Astrocyte of the hippocampus (primary cell): ENCODE measurements around the gene CDYL.
A peak's percentile ranks its signal among the peaks of the same experiment; 100 is the strongest.
"Not testable (repeated sequence)": the region's sequence is repeated elsewhere in the genome, so short reads cannot be mapped to it uniquely, and the experiment has no call there.

ENCODE experiments used
- DNase-seq: peaks from one replicate; pipeline ENCODE4 v3.0.0; 2011; ENCODE audit warnings: low read depth, low spot score

CDYL gene

DNA sequence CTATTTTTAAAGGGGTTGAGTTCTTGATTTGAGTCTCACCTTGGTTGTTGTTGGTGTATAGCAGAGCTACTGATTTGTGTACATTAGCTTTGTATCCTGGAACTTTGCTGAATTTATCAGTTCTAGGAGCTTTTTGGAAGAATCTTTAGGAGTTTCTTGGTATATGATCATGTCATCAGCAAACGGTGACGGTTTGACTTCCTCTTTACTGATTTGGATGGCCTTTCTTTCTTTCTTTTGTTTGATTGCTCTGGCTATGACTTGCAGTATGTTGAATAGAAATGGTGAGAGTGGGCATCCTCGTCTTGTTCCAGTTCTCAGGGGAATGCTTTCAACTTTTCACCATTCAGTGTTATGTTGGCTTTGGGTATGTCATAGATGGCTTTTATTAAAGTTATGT is 64.0 kb downstream of the CDYL start:
- DNase-seq: no peak

DNA sequence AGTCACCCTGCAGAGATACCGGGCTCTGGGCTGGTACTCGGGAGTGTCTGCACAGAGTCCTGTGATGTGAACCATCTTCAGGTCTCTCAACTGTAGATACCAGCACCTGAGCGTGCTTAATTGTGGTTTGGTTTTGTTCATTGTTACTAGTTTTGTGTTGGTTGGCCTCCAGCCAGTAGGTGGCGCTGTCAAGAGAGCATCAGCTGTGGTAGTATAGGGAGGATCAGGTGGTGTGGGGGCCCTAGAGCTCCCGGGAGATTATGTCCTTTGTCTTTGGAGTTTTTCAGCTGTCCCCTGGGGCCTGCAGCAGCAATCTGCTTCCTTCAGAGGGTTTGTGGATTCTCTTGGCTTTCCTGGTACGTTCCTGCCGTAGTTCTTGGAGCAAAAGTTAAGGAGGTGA is 67.9 kb downstream of the CDYL start:
- DNase-seq: no peak

DNA sequence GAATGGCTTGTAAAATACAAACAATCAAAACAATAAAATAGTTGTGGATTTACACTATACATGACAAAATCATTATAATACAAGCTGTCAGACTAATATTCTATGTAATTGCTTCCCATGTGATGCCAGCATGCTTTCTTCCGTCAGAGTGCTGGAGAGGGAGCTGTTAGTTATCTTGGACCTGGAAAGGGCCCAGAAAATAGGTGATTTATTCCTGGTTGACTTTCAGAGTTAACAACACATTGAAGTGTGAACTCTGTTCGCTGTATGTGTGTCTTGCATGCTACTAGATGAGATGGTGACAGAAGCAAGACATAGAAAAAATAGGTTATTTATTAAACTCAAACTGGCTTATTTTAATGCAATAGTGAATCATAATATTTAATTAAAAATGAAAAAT is 70.2 kb downstream of the CDYL start:
- DNase-seq: no peak

DNA sequence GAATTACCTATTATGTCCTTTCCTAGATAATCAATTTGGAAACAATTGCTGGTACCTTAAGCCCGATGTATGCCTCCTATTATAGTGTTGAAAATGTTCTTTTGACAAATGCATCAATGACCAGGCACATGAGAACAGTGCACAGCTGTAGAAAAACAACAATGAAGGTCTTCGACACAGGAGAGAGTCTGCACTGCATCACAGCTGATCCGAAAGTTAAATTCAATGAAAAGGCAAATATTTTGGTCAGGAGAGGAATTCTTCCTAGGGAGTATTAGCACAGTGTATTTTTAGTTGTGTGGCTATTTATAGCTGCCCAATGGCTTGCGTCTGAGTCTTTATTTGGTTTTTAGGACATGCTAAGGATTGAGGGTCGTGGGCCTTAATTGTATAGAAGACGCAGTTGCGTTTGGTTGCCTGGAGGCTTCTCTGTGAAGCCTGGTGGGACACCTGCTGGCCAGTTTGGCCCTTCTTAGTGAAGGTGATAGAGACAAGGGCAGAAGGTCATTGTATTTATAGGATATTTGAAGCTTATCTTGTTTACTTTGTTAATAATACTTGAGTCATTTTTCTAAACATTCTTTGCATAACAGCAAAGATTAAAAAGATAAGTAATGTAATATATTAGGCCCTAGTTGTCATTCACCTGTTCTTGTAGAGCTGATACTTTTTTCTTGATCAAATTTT is 72.3 kb downstream of the CDYL start:
- DNase-seq: no peak

DNA sequence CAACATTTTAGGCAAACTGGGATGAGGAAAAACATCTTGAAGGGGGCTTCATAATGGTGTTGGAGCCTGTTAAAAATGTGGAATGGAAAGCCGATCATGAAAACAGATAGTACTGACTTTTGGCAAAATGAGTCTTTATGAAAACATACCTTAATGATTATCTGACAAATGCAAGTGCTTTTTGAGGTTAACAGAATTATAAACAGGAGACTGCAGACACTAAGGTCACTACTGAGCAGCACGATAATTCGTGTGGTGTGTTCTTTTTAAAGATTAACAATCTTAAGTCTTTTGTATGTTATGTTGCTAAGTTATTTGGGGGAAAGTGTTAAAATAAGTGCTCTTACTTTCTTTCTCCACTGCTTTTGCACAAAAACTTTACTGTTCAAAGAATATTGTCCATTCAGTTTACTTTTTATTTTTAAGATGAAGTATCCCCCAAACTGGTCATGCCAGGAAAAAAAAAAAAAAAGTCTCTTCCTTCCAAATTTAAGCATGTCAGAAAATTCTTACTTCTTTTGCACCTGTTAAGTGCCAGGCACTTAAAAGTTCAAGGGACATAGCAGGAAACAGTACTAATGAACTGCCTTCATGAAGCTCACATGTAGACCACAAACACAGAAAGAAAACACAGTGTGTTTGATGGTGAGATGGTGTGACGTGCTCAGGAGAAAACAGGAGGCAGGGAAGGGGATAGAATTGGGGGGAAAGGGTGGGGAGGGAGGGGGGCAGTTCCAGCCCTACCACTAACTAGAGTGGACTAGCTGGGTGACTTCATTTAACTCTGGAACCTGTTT is 73.2 kb downstream of the CDYL start:
- no peak for DNase-seq

DNA sequence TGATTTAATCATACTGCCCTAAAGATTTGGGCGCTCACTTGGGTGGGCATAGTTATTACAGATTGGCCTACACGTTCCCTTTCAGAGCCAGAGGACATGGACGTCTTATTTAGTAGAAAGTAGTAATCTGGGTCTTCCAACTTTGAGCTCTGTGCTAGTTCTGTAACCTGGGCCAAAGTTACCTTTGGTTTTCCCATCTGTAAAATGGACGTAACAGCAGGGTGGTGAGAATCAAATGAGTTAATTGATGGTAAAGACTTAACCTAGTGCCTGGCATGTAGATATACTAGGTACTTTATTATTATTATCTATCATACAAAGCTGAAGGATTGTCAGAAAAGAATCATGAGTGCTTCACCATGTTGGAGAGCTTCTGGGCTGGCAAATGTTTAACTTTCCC is 74.8 kb downstream of the CDYL start:
- no peak for DNase-seq

DNA sequence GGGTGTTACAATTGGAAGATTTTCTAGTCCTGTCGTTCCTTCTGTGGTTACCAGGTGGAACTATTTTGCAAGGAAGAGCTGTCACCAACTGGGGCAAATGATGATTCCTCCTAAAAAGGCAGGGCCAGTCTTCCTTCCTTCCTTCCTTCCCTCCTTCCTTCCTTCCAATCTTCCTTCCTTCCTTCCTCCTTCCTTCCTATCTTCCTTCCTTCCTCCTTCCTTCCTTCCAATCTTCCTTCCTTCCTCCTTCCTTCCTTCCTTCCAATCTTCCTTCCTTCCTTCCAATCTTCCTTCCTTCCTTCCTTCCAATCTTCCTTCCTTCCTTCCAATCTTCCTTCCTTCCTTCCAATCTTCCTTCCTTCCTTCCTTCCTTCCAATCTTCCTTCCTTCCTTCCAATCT is 76.0 kb downstream of the CDYL start:
- DNase-seq: not testable (repeated sequence)

DNA sequence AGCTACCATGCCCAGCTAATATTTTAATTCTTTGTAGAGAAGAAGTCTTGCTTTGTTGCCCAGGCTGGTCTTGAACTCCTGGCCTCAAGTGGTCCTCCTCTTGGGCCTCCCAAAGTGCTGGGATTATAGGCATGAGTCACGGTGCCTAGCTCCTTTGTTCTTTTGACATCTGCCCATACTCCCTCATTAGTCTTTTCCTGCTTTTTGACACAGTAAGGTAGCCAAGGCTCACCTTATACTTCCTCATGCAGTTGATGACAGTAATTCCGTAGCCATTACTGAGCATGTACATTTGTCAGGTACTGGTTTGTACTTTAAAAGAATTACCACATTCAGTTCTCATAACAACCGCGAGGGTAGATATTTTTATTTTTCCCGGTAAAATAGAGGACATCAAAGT is 76.7 kb downstream of the CDYL start:
- DNase-seq: no peak

DNA sequence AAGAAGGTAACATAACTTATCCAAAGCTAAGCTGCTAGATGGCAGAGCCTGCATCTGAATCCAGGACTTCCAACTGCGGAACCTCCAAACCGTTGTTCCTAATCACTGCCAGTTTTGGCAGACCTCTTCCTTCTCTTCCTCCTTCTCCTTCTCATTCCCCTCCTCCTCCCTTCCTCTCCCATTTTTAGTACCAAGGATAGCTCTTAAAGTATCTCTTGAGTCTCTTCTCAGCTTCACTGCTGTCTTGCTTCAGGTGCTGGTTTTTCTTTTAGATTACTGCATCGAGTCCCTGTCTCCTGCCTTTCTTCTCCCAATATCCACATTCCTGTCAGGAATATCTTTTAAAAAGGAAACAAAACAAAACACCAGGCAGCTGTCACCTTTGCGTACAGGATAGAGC is 77.1 kb downstream of the CDYL start:
- no peak for DNase-seq

DNA sequence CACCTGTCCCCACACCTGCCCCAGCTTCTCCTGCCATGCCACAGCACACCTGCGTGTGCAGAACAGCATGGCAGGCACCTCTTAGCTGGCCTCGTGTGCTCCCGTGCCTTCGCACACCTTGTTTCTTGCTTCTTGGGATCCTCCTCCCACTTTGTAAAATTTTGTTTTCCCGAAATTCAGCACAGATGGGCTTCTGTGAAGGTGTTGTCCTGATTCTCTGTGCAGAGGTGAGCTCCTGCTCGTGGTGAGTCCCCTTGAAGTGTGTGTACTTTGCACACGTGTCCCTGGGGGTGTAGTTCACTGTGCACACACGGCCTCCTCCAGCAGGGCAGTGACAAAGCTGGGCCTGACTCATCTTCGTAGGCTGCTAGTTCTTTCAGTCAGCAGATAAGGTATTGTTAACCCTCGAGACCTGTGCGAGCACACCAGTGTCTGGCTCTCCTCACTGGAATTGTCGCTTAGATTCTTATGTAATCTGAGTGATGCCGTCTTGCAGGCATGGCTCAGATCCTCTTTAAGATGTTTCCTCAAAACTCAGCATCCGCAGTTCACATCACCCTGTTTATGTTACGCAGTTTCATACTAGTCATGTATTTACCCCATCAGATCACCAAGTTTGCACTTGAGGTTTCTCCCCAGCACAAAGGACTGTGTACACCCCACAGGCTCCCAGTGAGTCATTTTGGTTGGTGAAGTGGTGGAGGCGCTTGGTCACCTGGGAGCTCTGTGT is 77.7 kb downstream of the CDYL start:
- DNase-seq: peak; percentile 50

DNA sequence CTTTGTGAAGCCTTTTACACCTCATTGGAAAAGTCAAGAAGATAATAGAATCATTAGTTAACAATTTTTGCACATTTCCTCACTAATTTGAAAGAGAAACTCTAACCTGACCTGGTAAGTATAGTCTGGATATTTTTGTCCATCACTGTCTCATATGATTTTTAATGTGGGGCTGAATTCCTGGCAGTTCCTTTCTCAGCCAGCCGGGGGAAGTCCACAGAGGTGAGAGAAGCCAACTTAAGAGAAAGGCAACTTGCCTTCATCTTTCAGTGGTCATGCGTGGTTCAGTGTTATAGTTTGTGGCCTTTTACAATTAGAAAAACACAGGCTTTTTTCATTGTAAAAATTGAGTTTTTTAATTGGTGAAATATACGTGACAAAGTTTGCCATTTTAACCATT is 80.6 kb downstream of the CDYL start:
- DNase-seq: no peak

DNA sequence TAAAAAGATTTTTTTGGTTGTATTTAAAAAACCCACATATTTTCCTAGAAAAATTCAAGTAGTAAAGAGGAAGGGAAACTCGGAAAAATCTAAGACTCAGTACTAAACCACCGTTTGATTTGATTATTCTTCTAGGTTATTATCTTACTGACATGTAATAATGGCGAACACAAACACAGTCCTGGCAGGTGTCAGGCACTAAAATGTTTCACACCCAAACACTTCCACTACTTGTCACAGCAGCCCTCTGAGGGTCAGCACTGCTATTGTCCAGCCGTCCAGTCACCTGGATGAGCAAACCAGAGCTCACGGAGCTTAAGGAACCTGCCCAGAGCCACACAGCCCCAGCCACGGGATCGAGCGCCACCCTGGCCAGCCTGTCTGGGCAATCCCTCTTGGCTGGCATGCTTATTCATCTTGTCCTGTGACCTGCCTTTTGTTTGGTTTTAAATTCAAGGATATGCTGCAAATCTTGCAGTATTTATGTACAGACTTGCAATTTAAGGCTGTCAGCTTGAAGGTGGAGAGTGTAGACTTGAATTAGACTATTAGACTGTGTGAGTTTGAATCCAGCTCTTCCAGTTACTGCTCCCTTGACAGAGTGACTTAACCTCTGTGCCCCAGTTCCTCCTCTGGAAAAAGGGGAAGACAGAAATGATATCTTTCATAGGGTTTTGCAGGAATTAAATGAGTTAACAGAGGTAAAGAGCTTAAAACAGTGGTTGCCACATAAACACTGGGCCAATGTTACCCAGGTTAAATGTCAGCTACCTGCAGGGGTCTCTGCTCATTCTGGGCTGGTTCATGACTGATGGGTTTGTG is 82.2 kb downstream of the CDYL start:
- DNase-seq: no peak

DNA sequence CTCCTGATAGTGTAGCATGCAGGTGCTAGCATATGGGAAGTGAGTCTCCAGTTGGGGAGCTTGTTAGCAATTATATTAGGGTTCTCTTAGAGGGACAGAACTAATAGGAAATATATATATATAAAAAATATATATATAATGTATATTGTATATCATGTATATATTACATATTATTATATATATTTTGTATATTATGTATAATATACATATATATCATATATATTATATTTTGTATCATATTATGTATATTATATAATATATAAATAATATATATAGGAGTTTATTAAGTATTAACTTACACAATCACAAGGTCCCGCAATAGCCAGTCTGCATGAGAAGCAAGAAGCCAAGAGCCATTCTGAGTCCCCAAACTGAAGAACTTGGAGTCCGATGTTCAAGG is 84.2 kb downstream of the CDYL start:
- no peak for DNase-seq

DNA sequence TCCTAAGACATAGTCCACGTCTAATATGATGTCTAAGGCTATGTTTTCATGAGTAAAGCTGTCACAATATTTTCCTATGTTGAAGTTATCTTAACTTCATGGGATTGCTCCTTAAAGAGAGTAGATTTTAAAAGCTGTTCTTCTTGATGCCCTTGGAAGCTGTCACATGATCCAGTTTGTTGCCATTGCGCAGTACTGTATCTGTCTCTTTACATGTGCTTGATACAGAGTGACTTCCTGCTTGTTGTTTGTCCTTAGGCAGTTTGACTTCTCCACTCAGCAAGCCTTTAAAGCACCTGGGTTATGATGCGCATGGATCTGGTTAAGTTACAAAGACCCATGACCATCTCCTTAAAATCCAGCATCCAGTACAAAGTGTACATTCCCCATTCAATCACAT is 85.4 kb downstream of the CDYL start:
- no peak for DNase-seq

DNA sequence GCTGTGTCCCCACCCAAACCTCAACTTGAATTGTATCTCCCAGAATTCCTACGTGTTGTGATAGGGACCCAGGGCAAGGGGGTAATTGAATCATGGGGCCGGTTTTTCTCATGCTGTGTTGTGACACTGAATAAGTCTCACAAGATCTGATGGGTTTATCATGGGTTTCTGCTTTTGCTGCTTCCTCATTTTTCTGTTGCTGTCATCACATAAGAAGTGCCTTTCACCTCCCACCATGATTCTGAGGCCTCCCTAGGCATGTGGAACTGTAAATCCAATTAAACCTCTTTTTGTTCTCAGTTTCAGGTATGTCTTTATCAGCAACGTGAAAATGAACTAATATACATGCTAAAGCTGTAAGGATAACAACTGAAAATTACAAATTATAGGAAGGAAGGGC is 88.3 kb downstream of the CDYL start:
- DNase-seq: no peak

DNA sequence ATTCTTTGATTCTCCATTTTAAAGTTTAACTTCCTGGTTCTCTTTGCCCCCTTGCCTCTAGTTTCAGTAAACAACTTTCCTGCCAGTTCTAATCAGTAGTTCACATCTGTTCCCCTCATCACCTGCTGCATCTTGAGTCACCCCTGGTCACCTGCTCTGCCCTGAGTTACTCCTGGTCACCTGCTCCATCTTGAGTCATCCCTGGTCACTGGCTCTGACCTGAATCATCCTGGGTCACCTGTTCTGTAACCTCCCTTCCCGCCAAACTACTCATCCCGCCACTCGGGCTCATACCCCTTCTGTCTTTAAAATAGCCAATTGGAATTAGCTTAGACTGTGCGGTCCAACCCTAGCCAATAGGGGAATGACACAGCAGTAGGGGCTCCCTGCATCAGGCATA is 88.8 kb downstream of the CDYL start:
- DNase-seq: not testable (repeated sequence)

DNA sequence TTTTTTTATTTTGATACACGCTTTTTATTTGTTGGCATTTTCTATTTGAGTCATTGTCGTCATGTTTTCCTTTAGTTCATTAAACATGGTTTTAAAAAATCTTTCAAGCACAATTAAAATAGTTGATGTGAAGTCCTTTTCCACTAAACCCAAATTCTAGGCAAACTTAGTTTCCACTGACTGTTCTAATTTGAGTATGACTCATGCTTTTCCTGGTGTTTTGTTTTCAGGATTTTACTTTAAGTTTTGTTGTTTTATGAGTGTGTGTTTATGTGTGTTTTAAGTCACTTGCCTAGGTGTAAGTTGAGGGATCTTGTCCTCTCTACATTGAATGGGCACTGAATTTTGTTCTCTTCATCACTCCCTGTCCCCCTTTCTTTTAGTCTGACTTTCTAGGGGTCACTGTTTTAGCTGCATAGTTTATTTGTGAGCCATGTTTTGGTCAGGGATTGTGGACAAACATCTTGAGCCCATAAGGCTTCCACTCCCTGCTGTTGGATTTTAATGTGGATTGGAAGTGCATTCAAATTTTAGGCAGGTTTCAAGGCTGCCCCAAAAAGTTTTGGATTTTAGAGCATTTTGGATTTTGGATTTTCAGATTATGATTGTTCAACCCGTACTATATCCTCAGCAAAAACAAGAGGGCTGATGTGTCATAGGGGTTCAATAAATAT is 94.8 kb downstream of the CDYL start:
- DNase-seq: no peak

DNA sequence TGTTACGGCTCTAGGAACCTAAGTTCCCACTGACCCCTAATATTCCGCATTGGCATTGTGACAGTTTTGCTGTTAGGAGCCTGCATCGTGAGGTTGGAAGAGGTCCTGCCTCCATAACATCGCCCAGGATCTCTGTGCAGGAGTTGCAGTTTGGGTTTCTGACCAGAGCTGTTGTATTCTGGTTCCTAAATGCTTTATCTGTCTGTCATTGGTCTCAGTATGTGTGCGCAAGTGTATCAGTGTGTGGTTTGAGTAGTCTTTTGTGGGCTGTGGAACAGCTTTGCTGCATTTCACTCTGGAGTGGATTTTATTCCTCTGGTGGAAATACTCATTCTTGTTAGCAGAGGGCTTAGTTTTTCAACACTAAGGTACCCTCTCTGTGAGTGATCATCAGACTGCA is 95.6 kb downstream of the CDYL start:
- no peak for DNase-seq

DNA sequence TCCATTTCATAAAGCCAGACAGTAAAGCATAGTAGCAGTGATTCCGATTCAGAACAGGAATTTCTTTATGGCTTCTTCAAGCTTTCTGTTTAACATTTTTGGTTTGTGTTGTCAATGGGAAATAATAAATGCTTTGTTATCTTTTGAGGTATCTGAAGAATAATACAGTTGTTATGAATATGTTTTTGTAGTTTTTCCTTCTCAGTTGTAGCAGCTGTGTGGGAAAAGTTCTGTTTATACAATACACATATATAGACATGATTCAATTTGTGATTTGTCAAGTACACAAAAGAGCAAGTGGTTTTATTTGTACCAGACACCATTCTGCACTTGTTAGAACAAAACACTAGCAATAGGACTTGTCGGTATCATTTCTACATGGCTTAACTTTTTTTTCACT is 96.6 kb downstream of the CDYL start:
- DNase-seq: no peak

DNA sequence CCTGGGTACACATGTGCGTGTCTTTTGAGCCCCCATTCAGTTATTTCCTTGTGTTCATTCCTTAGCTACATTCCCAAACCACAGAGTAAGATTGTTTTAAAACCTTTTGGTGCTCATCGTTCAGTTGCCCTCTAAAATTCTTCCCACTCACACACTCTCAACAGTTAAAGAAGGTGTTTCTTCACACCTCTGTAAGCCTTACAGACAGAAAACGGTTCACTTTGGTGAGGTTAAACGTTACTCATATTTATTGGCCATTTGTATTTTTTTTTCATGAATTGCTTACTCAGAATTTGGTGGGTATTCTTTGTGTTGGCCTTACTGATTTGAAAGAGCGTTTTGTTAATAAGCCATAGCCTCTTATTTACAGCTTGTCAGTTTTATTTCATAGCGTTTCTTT is 97.7 kb downstream of the CDYL start:
- no peak for DNase-seq

DNA sequence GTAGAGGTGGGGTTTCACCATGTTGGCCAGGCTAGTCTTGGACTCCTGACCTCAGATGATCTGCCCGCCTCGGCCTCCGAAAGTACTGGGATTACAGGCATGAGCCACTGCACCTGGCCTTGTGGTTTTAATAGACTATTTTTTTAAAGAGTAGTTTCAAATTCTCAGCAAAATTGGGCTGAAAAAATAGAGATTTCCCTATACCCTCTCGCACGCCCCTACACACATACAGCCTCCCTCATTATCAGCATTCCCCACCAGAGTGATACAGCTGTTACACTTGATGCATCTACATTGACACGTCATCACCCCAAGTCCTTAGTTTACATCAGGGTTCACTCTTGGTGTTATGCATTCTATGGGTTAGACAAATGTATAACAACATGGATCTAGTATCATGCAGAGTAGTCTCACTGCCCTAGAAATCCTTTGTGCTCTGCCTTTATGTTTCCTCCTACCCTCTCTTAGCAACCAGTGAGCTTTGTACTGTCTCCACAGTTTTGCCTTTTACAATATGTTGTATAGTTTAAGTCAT is 103.6 kb downstream of the CDYL start:
- no peak for DNase-seq
